K562 (cell line): ENCODE measurements around the gene WNT7B. TPM values are rescaled to one million over a fixed set of nuclear protein-coding genes. Genes with fewer than 3 reads are reported as not detected.
"Not testable (repeated sequence)": the region's sequence is repeated elsewhere in the genome, so short reads cannot be mapped to it uniquely, and the experiment has no call there.

Experiments used
- ATAC-seq: fragments of 200-7000 bp; cut with Tn5 transposase; 3 replicates; pipeline ENCODE4 v1.9.1; 2020; ENCODE audit warnings: moderate library complexity
- BruUV-seq: library from RNA; stranded (reverse); fragments of 400-500 nt; replicated peaks from 2 replicates; lab custom pipeline; 2021; lab: Mats Ljungman, UMichigan
- CTCF ChIA-PET: fragments of 300-600 bp; formaldehyde crosslinking; extraction: SDS; loops from one replicate; lab custom pipeline; 2021; ENCODE audit warnings: low intra/inter-chr PET ratio; lab: Yijun Ruan, JAX
- POLR2A ChIA-PET: fragments of 300-600, 350-650 bp; sonication (Branson Sonifier 250); formaldehyde crosslinking; extraction: SDS; loops from one replicate; lab custom pipeline; 2021; ENCODE audit warnings: antibody characterized with exemption, inconsistent platforms; lab: Yijun Ruan, JAX
- DNase-seq, 4 experiments: peaks; one replicate each; pipeline versions ENCODE4 v3.0.0 to v3.0.0-alpha.2; 2011 to 2018; ENCODE audit warnings: low spot score in 3 of 4, mixed read lengths in 3 of 4; ENCODE audit errors: extremely low read depth in 1 of 4
- FAIRE-seq: peaks from 2 replicates; lab custom pipeline; 2011; peaks lifted over from hg19 to GRCh38; lab: Jason Lieb, UNC
- H2AFZ ChIP-seq: 2 replicates; pipeline ENCODE4 v1.6.0; 2011; ENCODE audit warnings: low read depth, low read length, control low read depth, inconsistent platforms
- H3K27ac ChIP-seq: fragments of 200-600 bp; 3 replicates; pipeline ENCODE4 v1.8.0; 2011; ENCODE audit warnings: low read depth, mild to moderate bottlenecking, control low read depth, inconsistent platforms, low read length, moderate library complexity, mixed read lengths; ENCODE audit errors: extremely low read depth
- H3K27me3 ChIP-seq, 2 experiments: fragments of 300-600 bp in 1 of 2; 2 replicates in 1 of 2; 3 replicates in 1 of 2; pipeline versions ENCODE4 v1.6.0 to v1.8.0; 2011; ENCODE audit warnings: inconsistent platforms in 2 of 2, low read length in 2 of 2, mild to moderate bottlenecking in 1 of 2, mixed read lengths in 1 of 2, moderate library complexity in 1 of 2; ENCODE audit not compliant: control insufficient read depth in 2 of 2, insufficient read depth in 2 of 2
- H3K36me3 ChIP-seq: fragments of 300-600 bp; 3 replicates; pipeline ENCODE4 v1.8.0; 2011; ENCODE audit warnings: mild to moderate bottlenecking, low read length, inconsistent platforms; ENCODE audit not compliant: control insufficient read depth, insufficient read depth
- H3K4me1 ChIP-seq, 2 experiments: fragments of 200-600 bp in 1 of 2; replicated peaks in 1 of 2; 2 replicates in 1 of 2; 3 replicates in 1 of 2; pipeline versions ENCODE4 v1.5.1 to v1.8.0; 2011; ENCODE audit warnings: inconsistent platforms in 2 of 2, low read length in 2 of 2, mild to moderate bottlenecking in 1 of 2, mixed read lengths in 1 of 2, moderate library complexity in 1 of 2; ENCODE audit not compliant: control insufficient read depth in 2 of 2, insufficient read depth in 2 of 2
- H3K4me2 ChIP-seq: 2 replicates; pipeline ENCODE4 v1.6.1; 2011; ENCODE audit warnings: low read length, control low read depth, inconsistent platforms, mixed read lengths; ENCODE audit not compliant: insufficient read depth
- H3K4me3 ChIP-seq: fragments of 200-600 bp; sonication (generic), shearing (Covaris generic); 2 replicates; pipeline ENCODE4 v1.5.1; 2016; ENCODE audit warnings: control low read depth, inconsistent platforms
- H3K79me2 ChIP-seq: fragments of 200-600 bp; 3 replicates; pipeline ENCODE4 v1.8.0; 2011; ENCODE audit warnings: low read length, inconsistent platforms; ENCODE audit not compliant: control insufficient read depth, insufficient read depth
- H3K9ac ChIP-seq, 2 experiments: 2 replicates each; pipeline versions ENCODE4 v1.6.0 to v1.6.1; 2011; ENCODE audit warnings: low read depth in 2 of 2, low read length in 2 of 2, control low read depth in 1 of 2, inconsistent platforms in 1 of 2, mild to moderate bottlenecking in 1 of 2, mixed read lengths in 1 of 2; ENCODE audit not compliant: insufficient read depth in 1 of 2
- H3K9me1 ChIP-seq: one replicate; pipeline ENCODE4 v1.6.0; 2011; ENCODE audit warnings: inconsistent platforms, mild to moderate bottlenecking, low read length, moderate library complexity; ENCODE audit not compliant: control insufficient read depth, insufficient read depth
- H3K9me3 ChIP-seq: replicated peaks from 2 replicates; pipeline ENCODE4 v1.5.1; 2011; ENCODE audit warnings: low read depth, low read length, inconsistent platforms; ENCODE audit not compliant: control insufficient read depth, insufficient read depth
- H4K20me1 ChIP-seq: replicated peaks from 2 replicates; pipeline ENCODE4 v1.6.1; 2011; ENCODE audit warnings: low read length, inconsistent platforms, mixed read lengths; ENCODE audit not compliant: control insufficient read depth, insufficient read depth
- CLOCK ChIP-seq: fragments of 250-450 bp; sonication (Bioruptor Pico); IDR thresholded peaks from 2 replicates; pipeline ENCODE4 v1.4.0; 2020; ENCODE audit warnings: mild to moderate bottlenecking, moderate library complexity, borderline replicate concordance
- MXD1 ChIP-seq: fragments of 250-450 bp; sonication (Bioruptor Pico); IDR thresholded peaks from 2 replicates; pipeline ENCODE4 v1.8.0; 2021; ENCODE audit warnings: borderline replicate concordance, mild to moderate bottlenecking, moderate library complexity; ENCODE audit not compliant: poor library complexity, severe bottlenecking
- WGBS: fragments of 100-300 bp; shearing (Covaris generic); methylation state at CpG from one replicate; pipeline ENCODE4 v1.1.6; 2016; ENCODE audit warnings: low coverage, mixed read lengths; ENCODE audit not compliant: insufficient coverage; ENCODE audit errors: missing lambda C conversion rate; 5-methylcytosine and 5-hydroxymethylcytosine counted together
- in situ Hi-C: fragments of 300-500 bp; cut with MboI; formaldehyde crosslinking; loops from 4 replicates; pipeline ENCODE4 v1.15.0; 2018; ENCODE audit warnings: inconsistent platforms, mixed read lengths
- intact Hi-C: fragments of 100-400 bp; cut with micrococcal nuclease; formaldehyde crosslinking; loops from 2 replicates; pipeline ENCODE4 v1.14.2; 2022
- polyA plus RNA-seq, 8 experiments: library from polyadenylated mRNA; depleted of rRNA in 4 of 8; stranded (reverse) in 5 of 8; unstranded in 3 of 8; fragments of >200 nt; fragmentation: Nextera tagmentation in 2 of 8; fragmentation: Illumina TruSeq in 1 of 8; extraction: Ambion mirVana in 2 of 8; extraction: Trizol in 1 of 8; gene quantifications; 2 replicates each; pipeline versions ENCODE4 v1.2.1 to v1.2.3, GENCODE V29; 2011 to 2014; ENCODE audit warnings: inconsistent platforms in 1 of 8, missing spikeins in 1 of 8
- total RNA-seq, 7 experiments: library from RNA; depleted of rRNA in 6 of 7; stranded (reverse); fragments of >200 nt in 6 of 7; fragmentation: Illumina TruSeq in 2 of 7; extraction: Trizol in 2 of 7; gene quantifications; 2 replicates each; pipeline versions ENCODE4 v1.2.1 to v1.2.3, GENCODE V29; 2011 to 2021; ENCODE audit warnings: low replicate concordance in 1 of 7

WNT7B gene
- total and polyA plus RNA-seq, 9 of the 15 experiments (the other 6 are each of a cell fraction or from before 2014, with no cell fraction given): not detected

GRCh38 chr22:46005116-46005705 lies 28.2 kb upstream of the WNT7B start:
- BruUV-seq, H3K27ac ChIP-seq, H3K36me3 ChIP-seq, DNase-seq, H3K4me2 ChIP-seq, H4K20me1 ChIP-seq, FAIRE-seq, H2AFZ ChIP-seq, ATAC-seq, H3K9me3 ChIP-seq, H3K9ac ChIP-seq, H3K27me3 ChIP-seq, H3K4me3 ChIP-seq, H3K79me2 ChIP-seq, intact Hi-C loops, H3K9me1 ChIP-seq: not testable (repeated sequence)
- WGBS: 24% methylated on average over 10 of the region's 15 CpGs
- ChIA-PET POLR2A (interaction anchor here (1.2 kb wide), 1 partner anchor 84 kb away, joined by 3 read pairs; no protein-coding TSS in a partner anchor), CTCF (interaction anchor here (5.4 kb wide), 1 partner anchor 111 kb away, joined by 57 read pairs; no protein-coding TSS in a partner anchor)
- in situ Hi-C loops: loop anchor here (5.0 to 25.0 kb wide), 2 partner anchors 112 to 307 kb away; no protein-coding TSS in a partner anchor
- H3K4me1 ChIP-seq: peaks cover 0 to 48% of the 10 kb centered on the region in 2 experiments; a peak in 2 of 5 replicates

GRCh38 chr22:46004105-46004866 lies 27.3 kb upstream of the WNT7B start:
- no peaks in the 10 kb centered on the region for H3K9me3 ChIP-seq
- H3K4me3 ChIP-seq: no peak overlapping the region
- DNase-seq (no peak), ATAC-seq (no peak), FAIRE-seq (no peak)
- WGBS: 29% methylated on average over 8 of the region's 19 CpGs
- CTCF ChIA-PET: interaction anchor here (5.4 kb wide), 1 partner anchor 112 kb away, joined by 57 read pairs; no protein-coding TSS in a partner anchor
- in situ Hi-C loops (loop anchor here (25.0 kb wide), 1 partner anchor 308 kb away; no protein-coding TSS in a partner anchor), intact Hi-C loops (no loop called here)
- no TSS peak for BruUV-seq
- H3K9me1 ChIP-seq: no peaks in the 10 kb centered on the region
- H3K9ac ChIP-seq: no peak overlapping the region
- H3K4me2 ChIP-seq: no peak overlapping the region
- H3K36me3 ChIP-seq: no peaks in the 10 kb centered on the region
- peaks cover 0 to 15% of the 10 kb centered on the region in 2 experiments; a peak in 1 of 5 replicates for H3K27me3 ChIP-seq
- H4K20me1 ChIP-seq: no peaks in the 10 kb centered on the region
- no peak overlapping the region for H3K27ac ChIP-seq
- peaks cover 0 to 48% of the 10 kb centered on the region in 2 experiments; a peak in 2 of 5 replicates for H3K4me1 ChIP-seq
- no peak for TF ChIP-seq CLOCK (CRISPR knock-in tag)
- no peak for TF ChIP-seq MXD1 (CRISPR knock-in tag)
- TF ChIP-seq, all 486 proteins: peak for 0
- Histone ChIP-seq H2AFZ (no peak overlapping the region), H3K79me2 (no peaks in the 10 kb centered on the region)
- POLR2A ChIA-PET: no interaction called here
